ENCODE measurements around the gene POLDIP3.

Gene POLDIP3

GRCh38 chr22:42648368-42649245, 33.9 kb upstream of the POLDIP3 start:
- Histone ChIP-seq H3K27ac (ENCODE audit: insufficient read depth, low read depth, low read length, poor library complexity, severe bottlenecking) (no peak overlapping the region), H3K36me3 (ENCODE audit: control insufficient read depth, insufficient read depth, low read length) (no peaks in the 10 kb centered on the region), H3K9me3 (ENCODE audit: control insufficient read depth, low read length) (no peaks in the 10 kb centered on the region), H3K4me3 (ENCODE audit: insufficient read depth, low read depth, low read length) (peak overlapping the region; percentile 67), H3K27me3 (ENCODE audit: control insufficient read depth, insufficient read depth, low read length, poor library complexity, severe bottlenecking) (no peaks in the 10 kb centered on the region), H3K4me1 (ENCODE audit: control insufficient read depth, insufficient read depth, low read length) (peaks cover 24% of the 10 kb centered on the region)
- WGBS, 2 experiments = 7 to 9% methylated on average over 48 to 49 of the region's 49 CpGs

- H3K27me3 ChIP-seq (ENCODE audit: control insufficient read depth, insufficient read depth, low read length, poor library complexity, severe bottlenecking) = no peaks in the 10 kb centered on the region
- peak overlapping the region; percentile 67 for H3K4me3 ChIP-seq (ENCODE audit: insufficient read depth, low read depth, low read length)
- H3K4me1 ChIP-seq (ENCODE audit: control insufficient read depth, insufficient read depth, low read length) = peaks cover 29% of the 10 kb centered on the region
- H3K36me3 ChIP-seq (ENCODE audit: control insufficient read depth, insufficient read depth, low read length) = no peaks in the 10 kb centered on the region
- H3K9me3 ChIP-seq (ENCODE audit: control insufficient read depth, low read length) = no peaks in the 10 kb centered on the region
- 90 to 93% methylated on average over 4 of the region's 4 CpGs for WGBS, 2 experiments
- no peak overlapping the region for H3K27ac ChIP-seq (ENCODE audit: insufficient read depth, low read depth, low read length, poor library complexity, severe bottlenecking)
These were observed 33.3 kb upstream of the POLDIP3 start for GRCh38 chr22:42648017-42648367.

DNA sequence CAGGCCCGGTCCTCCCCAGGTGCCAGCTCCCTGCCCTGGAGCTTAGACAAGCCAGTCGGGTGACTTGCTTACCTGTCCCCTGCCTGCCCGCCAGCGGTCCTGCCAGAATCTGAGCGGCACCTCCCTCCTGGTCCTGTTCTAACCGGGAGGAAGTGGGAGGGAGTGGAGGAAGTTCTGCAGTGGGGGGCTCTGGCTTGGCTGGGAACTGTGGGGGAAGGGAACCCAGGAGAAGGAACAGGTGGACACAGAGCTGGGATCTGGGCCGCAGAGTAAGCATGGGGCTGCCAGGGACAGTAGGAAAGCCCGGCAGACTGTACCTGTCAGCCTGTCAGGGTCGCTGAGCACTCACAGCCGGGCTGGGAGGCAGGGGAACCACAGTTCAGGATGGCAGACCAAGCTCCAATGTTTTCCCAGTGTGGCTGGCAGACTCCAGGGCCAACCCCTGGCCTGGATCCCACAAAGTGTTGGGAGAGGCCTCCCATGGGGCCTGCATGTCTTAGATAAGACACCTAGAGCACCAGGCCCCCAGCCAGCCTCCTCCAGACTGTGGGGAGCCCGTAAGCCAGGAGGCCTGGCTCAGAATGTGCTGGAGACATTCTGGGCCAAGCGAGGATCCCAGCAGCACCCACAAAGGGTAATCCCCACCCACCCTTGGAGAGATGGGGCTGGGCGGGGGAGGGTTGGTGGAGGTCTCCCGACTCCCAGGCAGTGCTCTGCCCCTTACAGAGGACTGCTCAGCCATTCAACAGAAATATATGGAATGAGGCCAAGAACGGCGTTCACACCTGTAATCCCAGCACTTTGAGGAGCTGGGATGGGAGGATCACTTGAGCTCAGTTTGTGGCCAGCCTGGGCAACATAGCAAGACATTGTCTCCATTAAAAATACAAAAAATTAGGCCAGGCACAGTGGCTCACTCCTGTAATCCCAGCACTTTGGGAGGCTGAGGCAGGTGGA, 32.2 kb upstream of the POLDIP3 start:
- 90 to 91% methylated on average over 16 of the region's 16 CpGs for WGBS, 2 experiments

GRCh38 chr22:42645938-42646568, 31.4 kb upstream of the POLDIP3 start:
- 92 to 94% methylated on average over 13 of the region's 13 CpGs for WGBS, 2 experiments
- H3K36me3 ChIP-seq (ENCODE audit: control insufficient read depth, insufficient read depth, low read length) = no peaks in the 10 kb centered on the region
- no peak overlapping the region for H3K4me3 ChIP-seq (ENCODE audit: insufficient read depth, low read depth, low read length)
- no peaks in the 10 kb centered on the region for H3K9me3 ChIP-seq (ENCODE audit: control insufficient read depth, low read length)
- peaks cover 29% of the 10 kb centered on the region for H3K4me1 ChIP-seq (ENCODE audit: control insufficient read depth, insufficient read depth, low read length)
- H3K27ac ChIP-seq (ENCODE audit: insufficient read depth, low read depth, low read length, poor library complexity, severe bottlenecking) = no peak overlapping the region
- H3K27me3 ChIP-seq (ENCODE audit: control insufficient read depth, insufficient read depth, low read length, poor library complexity, severe bottlenecking) = no peaks in the 10 kb centered on the region

More for the DNA sequence above, 32.2 kb upstream of the POLDIP3 start:
- Histone ChIP-seq H3K4me1 (ENCODE audit: control insufficient read depth, insufficient read depth, low read length) (peaks cover 29% of the 10 kb centered on the region), H3K27ac (ENCODE audit: insufficient read depth, low read depth, low read length, poor library complexity, severe bottlenecking) (no peak overlapping the region), H3K4me3 (ENCODE audit: insufficient read depth, low read depth, low read length) (no peak overlapping the region), H3K27me3 (ENCODE audit: control insufficient read depth, insufficient read depth, low read length, poor library complexity, severe bottlenecking) (no peaks in the 10 kb centered on the region), H3K36me3 (ENCODE audit: control insufficient read depth, insufficient read depth, low read length) (no peaks in the 10 kb centered on the region), H3K9me3 (ENCODE audit: control insufficient read depth, low read length) (no peaks in the 10 kb centered on the region)

DNA sequence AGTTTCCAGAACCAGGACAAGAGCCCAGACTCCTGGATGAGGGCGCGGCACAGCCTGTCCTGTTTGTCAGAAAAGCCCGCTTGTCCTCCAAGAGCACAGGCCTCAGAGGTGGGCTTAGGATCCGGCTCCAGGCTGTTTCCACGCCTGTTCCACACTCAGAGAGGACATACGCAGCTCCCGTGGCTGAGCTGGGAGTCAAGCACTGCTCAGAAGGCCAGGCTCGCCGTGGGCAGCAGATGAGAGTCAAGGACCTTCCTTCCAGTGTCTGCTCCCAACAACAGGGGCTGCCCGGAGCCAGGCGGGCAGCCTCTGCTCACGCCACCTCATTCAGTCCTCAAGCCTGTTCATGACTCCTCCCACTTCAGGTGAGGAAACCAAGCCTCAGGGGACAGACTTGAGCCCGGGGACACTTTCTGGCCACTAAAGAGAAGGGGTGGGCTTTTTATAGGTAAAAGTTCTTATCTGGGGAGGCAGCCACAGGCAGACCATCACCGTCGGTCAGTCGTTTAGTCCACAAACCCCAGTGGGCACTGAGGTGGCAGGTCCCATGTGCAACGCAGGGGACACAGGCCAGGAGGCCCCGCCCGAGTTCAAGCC, 30.8 kb upstream of the POLDIP3 start:
- H3K4me3 ChIP-seq (ENCODE audit: insufficient read depth, low read depth, low read length) = no peak overlapping the region
- no peak overlapping the region for H3K27ac ChIP-seq (ENCODE audit: insufficient read depth, low read depth, low read length, poor library complexity, severe bottlenecking)
- no peaks in the 10 kb centered on the region for H3K9me3 ChIP-seq (ENCODE audit: control insufficient read depth, low read length)
- H3K36me3 ChIP-seq (ENCODE audit: control insufficient read depth, insufficient read depth, low read length) = no peaks in the 10 kb centered on the region
- 82% methylated on average over 19 of the region's 19 CpGs for WGBS, 2 experiments
- no peaks in the 10 kb centered on the region for H3K27me3 ChIP-seq (ENCODE audit: control insufficient read depth, insufficient read depth, low read length, poor library complexity, severe bottlenecking)
- H3K4me1 ChIP-seq (ENCODE audit: control insufficient read depth, insufficient read depth, low read length) = peaks cover 29% of the 10 kb centered on the region

DNA sequence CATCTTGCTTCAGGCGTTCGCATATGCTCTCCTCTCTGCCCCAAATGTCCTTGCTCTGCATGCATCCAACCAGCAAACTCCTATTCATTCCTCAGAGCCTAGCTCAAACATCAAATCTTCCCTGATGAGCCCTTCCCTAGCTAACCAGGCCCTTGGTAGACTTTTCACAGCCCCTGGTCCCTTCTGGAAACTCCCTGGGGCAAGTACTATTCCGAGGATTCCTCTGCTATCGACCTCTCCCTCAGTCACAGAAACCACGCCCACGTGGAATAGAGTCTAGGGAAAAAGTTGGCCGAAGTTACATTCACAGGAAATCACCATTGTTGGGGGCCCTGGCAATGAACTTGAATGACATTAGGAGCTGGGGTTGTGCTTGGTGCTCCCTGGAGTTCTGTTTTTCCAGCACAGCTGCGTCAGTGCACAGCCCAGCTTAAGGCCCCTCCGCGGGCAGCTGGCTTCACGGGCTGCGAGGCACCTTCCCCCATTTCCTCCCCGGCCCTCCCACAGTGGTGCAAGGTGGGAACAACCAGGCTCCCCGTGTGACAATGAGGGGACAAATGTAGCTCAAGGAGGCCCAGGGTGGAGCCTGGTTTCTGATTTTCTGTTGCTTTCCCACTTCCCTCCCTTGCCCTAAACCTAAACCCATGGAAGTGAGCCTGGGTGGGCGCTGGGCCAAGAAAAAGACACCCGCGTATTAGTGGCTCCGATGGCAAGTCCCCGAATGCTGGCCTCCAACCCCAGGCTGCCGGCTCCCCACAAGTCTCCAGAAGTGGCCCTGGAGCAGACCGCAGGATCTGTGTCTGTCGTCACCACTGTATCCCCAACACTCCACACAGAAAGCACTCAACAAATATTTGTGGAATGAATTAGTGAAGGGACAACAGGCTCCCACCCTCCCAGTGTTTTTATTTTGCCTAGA, 30.0 kb upstream of the POLDIP3 start:
- Histone ChIP-seq H3K4me1 (ENCODE audit: control insufficient read depth, insufficient read depth, low read length) (peaks cover 29% of the 10 kb centered on the region), H3K36me3 (ENCODE audit: control insufficient read depth, insufficient read depth, low read length) (no peaks in the 10 kb centered on the region), H3K27me3 (ENCODE audit: control insufficient read depth, insufficient read depth, low read length, poor library complexity, severe bottlenecking) (no peaks in the 10 kb centered on the region), H3K4me3 (ENCODE audit: insufficient read depth, low read depth, low read length) (no peak overlapping the region), H3K9me3 (ENCODE audit: control insufficient read depth, low read length) (no peaks in the 10 kb centered on the region), H3K27ac (ENCODE audit: insufficient read depth, low read depth, low read length, poor library complexity, severe bottlenecking) (no peak overlapping the region)
- 73 to 74% methylated on average over 21 to 22 of the region's 22 CpGs for WGBS, 2 experiments

GRCh38 chr22:42643634-42644421, 29.1 kb upstream of the POLDIP3 start:
- H3K27ac ChIP-seq (ENCODE audit: insufficient read depth, low read depth, low read length, poor library complexity, severe bottlenecking) = no peak overlapping the region
- 95 to 96% methylated on average over 14 of the region's 14 CpGs for WGBS, 2 experiments

GRCh38 chr22:42642806-42643633, 28.3 kb upstream of the POLDIP3 start:
- no peak overlapping the region for H3K27ac ChIP-seq (ENCODE audit: insufficient read depth, low read depth, low read length, poor library complexity, severe bottlenecking)
- H3K36me3 ChIP-seq (ENCODE audit: control insufficient read depth, insufficient read depth, low read length) = no peaks in the 10 kb centered on the region
- 64 to 78% methylated on average over 10 to 12 of the region's 12 CpGs for WGBS, 2 experiments
- peaks cover 22% of the 10 kb centered on the region for H3K4me1 ChIP-seq (ENCODE audit: control insufficient read depth, insufficient read depth, low read length)
- no peaks in the 10 kb centered on the region for H3K27me3 ChIP-seq (ENCODE audit: control insufficient read depth, insufficient read depth, low read length, poor library complexity, severe bottlenecking)
- H3K9me3 ChIP-seq (ENCODE audit: control insufficient read depth, low read length) = no peaks in the 10 kb centered on the region
- no peak overlapping the region for H3K4me3 ChIP-seq (ENCODE audit: insufficient read depth, low read depth, low read length)

More at GRCh38 chr22:42643634-42644421, 29.1 kb upstream of the POLDIP3 start:
- H3K4me1 ChIP-seq (ENCODE audit: control insufficient read depth, insufficient read depth, low read length) = peaks cover 29% of the 10 kb centered on the region
- H3K9me3 ChIP-seq (ENCODE audit: control insufficient read depth, low read length) = no peaks in the 10 kb centered on the region
- H3K4me3 ChIP-seq (ENCODE audit: insufficient read depth, low read depth, low read length) = no peak overlapping the region
- H3K27me3 ChIP-seq (ENCODE audit: control insufficient read depth, insufficient read depth, low read length, poor library complexity, severe bottlenecking) = no peaks in the 10 kb centered on the region
- no peaks in the 10 kb centered on the region for H3K36me3 ChIP-seq (ENCODE audit: control insufficient read depth, insufficient read depth, low read length)
